ENCODE data around the gene AKAP10. TPM values are rescaled to one million over a fixed set of nuclear protein-coding genes. Genes with fewer than 3 reads are reported as not detected.
"Not testable (repeated sequence)": the region's sequence is repeated elsewhere in the genome, so short reads cannot be mapped to it uniquely, and the experiment has no call there.

AKAP10 gene
- total and polyA plus RNA-seq, 9 donors: 15.0 to 21.5 (median 17.6) TPM

- 50% methylated on average over 1 of the region's 3 CpGs for WGBS (ENCODE audit: insufficient coverage)
These were observed 104.3 kb downstream of the AKAP10 start for GRCh38 chr17:19873346-19873745.

DNA sequence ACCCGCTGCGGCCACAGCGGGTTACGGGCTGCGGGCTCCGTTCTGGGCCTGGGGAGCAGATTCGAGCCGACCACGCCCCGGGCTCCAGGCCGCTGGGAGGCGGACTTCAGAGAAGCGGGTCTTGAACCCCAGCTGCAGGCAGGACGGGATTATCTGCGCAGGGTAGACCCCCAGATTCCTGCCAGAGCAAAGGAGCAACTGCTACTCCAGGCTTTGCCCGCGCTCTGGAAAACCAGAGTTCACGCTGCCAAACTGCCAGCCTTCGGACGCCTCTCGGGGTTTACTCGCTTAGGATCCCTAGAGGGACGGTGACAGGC is 109.6 kb downstream of the AKAP10 start:
- DNase-seq: no peak
- Histone ChIP-seq H3K4me3 (ENCODE audit: low read length) (peak overlapping the region; percentile 50), H3K36me3 (ENCODE audit: control insufficient read depth, insufficient read depth, low read length) (peaks cover 6% of the 10 kb centered on the region), H3K27ac (ENCODE audit: low read length) (peak overlapping the region; percentile 65), H3K9me3 (replicated peaks; ENCODE audit: control insufficient read depth, low read depth, low read length) (no peaks in the 10 kb centered on the region), H3K27me3 (ENCODE audit: control insufficient read depth, insufficient read depth, low read length) (no peaks in the 10 kb centered on the region), H3K4me1 (ENCODE audit: control insufficient read depth, insufficient read depth, low read length) (peaks cover 13% of the 10 kb centered on the region)
- WGBS (ENCODE audit: insufficient coverage): 15% methylated on average over 23 of the region's 23 CpGs

More at GRCh38 chr17:19873346-19873745, 104.3 kb downstream of the AKAP10 start:
- Histone ChIP-seq H3K9me3 (replicated peaks; ENCODE audit: control insufficient read depth, low read depth, low read length) (no peaks in the 10 kb centered on the region), H3K36me3 (ENCODE audit: control insufficient read depth, insufficient read depth, low read length) (no peaks in the 10 kb centered on the region), H3K27me3 (ENCODE audit: control insufficient read depth, insufficient read depth, low read length) (no peaks in the 10 kb centered on the region), H3K27ac (ENCODE audit: low read length) (no peak overlapping the region), H3K4me1 (ENCODE audit: control insufficient read depth, insufficient read depth, low read length) (peaks cover under 1% of the 10 kb centered on the region), H3K4me3 (ENCODE audit: low read length) (no peak overlapping the region)
- no peak for DNase-seq

DNA sequence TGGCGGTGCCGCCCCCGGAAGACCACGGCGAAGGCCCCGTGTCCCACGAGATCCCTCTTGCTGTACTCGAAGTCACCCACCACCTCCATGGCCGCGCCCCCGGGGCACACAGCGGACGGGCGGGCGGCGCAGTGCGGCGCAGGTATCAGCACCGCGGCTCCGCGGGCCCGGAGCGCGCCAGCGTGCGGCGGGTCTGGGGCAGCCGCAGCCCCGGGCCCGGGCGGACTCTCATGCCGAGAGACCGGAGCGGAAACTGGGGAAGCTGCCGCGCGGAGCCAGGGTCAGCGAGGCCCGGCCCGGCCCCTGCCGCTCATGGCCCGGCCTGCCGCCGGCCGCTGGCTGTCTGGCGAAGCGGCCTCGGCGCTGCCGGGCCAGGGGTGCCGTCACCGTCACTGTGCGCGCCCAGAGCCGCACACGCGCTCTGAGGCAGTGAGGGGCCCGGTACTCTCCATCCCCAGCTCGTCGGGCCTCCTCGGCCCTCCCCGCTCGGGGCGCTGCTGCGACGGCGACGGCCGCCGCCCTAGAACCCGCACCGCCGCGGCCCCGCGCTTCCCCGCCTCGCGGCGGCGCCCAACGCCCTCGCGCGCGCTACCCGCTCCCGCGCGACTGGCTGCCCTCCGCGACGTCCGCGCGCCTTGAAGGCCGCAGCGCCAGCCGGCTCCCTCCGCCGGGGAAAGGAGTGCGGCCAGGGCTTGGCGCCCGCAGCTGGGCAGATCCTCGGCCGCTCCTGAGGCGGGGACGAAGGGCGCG is 110.1 kb downstream of the AKAP10 start, which contains the start of gene ULK2:
TSS of gene ULK2 (minus strand) at position 608 of the 750 bp plus-strand sequence. CDS start at position 89, 519 bp downstream.
- Histone ChIP-seq H3K27me3 (ENCODE audit: control insufficient read depth, insufficient read depth, low read length) (no peaks in the 10 kb centered on the region), H3K4me1 (ENCODE audit: control insufficient read depth, insufficient read depth, low read length) (peaks cover 13% of the 10 kb centered on the region), H3K9me3 (replicated peaks; ENCODE audit: control insufficient read depth, low read depth, low read length) (no peaks in the 10 kb centered on the region), H3K36me3 (ENCODE audit: control insufficient read depth, insufficient read depth, low read length) (peaks cover 11% of the 10 kb centered on the region), H3K4me3 (ENCODE audit: low read length) (peak within 1 kb of the TSS; percentile 50), H3K27ac (ENCODE audit: low read length) (peak within 1 kb of the TSS; percentile 65)
- WGBS (ENCODE audit: insufficient coverage): under 1% methylated on average over 109 of the region's 111 CpGs
- DNase-seq: peak; percentile 91

GRCh38 chr17:19867079-19867328 is 110.6 kb downstream of the AKAP10 start:
- Histone ChIP-seq H3K4me1 (ENCODE audit: control insufficient read depth, insufficient read depth, low read length) (peaks cover 13% of the 10 kb centered on the region), H3K27me3 (ENCODE audit: control insufficient read depth, insufficient read depth, low read length) (no peaks in the 10 kb centered on the region), H3K36me3 (ENCODE audit: control insufficient read depth, insufficient read depth, low read length) (peaks cover 14% of the 10 kb centered on the region), H3K4me3 (ENCODE audit: low read length) (peak overlapping the region; percentile 50), H3K27ac (ENCODE audit: low read length) (peak overlapping the region; percentile 55), H3K9me3 (replicated peaks; ENCODE audit: control insufficient read depth, low read depth, low read length) (no peaks in the 10 kb centered on the region)
- peak; percentile 83 for DNase-seq
- WGBS (ENCODE audit: insufficient coverage): 0% methylated on average over 24 of the region's 27 CpGs

- no peak overlapping the region for H3K4me3 ChIP-seq (ENCODE audit: low read length)
- H3K4me1 ChIP-seq (ENCODE audit: control insufficient read depth, insufficient read depth, low read length): peaks cover 13% of the 10 kb centered on the region
- H3K27ac ChIP-seq (ENCODE audit: low read length): no peak overlapping the region
- H3K9me3 ChIP-seq (replicated peaks; ENCODE audit: control insufficient read depth, low read depth, low read length): no peaks in the 10 kb centered on the region
- H3K36me3 ChIP-seq (ENCODE audit: control insufficient read depth, insufficient read depth, low read length): peaks cover 20% of the 10 kb centered on the region
- no peaks in the 10 kb centered on the region for H3K27me3 ChIP-seq (ENCODE audit: control insufficient read depth, insufficient read depth, low read length)
- DNase-seq: no peak
- no CpG with 5 or more reads among the region's 3 CpGs for WGBS (ENCODE audit: insufficient coverage)
These were observed 112.6 kb downstream of the AKAP10 start for GRCh38 chr17:19865021-19865420.

GRCh38 chr17:19860647-19861177 is 116.9 kb downstream of the AKAP10 start:
- H3K9me3 ChIP-seq (replicated peaks; ENCODE audit: control insufficient read depth, low read depth, low read length); H3K27me3 ChIP-seq (ENCODE audit: control insufficient read depth, insufficient read depth, low read length); H3K27ac ChIP-seq (ENCODE audit: low read length); H3K4me3 ChIP-seq (ENCODE audit: low read length); H3K4me1 ChIP-seq (ENCODE audit: control insufficient read depth, insufficient read depth, low read length); DNase-seq: not testable (repeated sequence)
- 89% methylated on average over 4 of the region's 9 CpGs for WGBS (ENCODE audit: insufficient coverage)
- peaks cover 31% of the 10 kb centered on the region for H3K36me3 ChIP-seq (ENCODE audit: control insufficient read depth, insufficient read depth, low read length)

GRCh38 chr17:19857640-19858039 is 120.0 kb downstream of the AKAP10 start:
- WGBS (ENCODE audit: insufficient coverage): 91% methylated on average over 2 of the region's 2 CpGs
- no peak overlapping the region for H3K4me3 ChIP-seq (ENCODE audit: low read length)
- H3K27me3 ChIP-seq (ENCODE audit: control insufficient read depth, insufficient read depth, low read length): no peaks in the 10 kb centered on the region
- H3K9me3 ChIP-seq (replicated peaks; ENCODE audit: control insufficient read depth, low read depth, low read length): no peaks in the 10 kb centered on the region
- peaks cover 23% of the 10 kb centered on the region for H3K36me3 ChIP-seq (ENCODE audit: control insufficient read depth, insufficient read depth, low read length)
- H3K4me1 ChIP-seq (ENCODE audit: control insufficient read depth, insufficient read depth, low read length): no peaks in the 10 kb centered on the region
- no peak overlapping the region for H3K27ac ChIP-seq (ENCODE audit: low read length)
- no peak for DNase-seq

Other genes with a start within 250 kb of the AKAP10 start
- 0.18 TPM for gene ALDH3A1, start 229.5 kb downstream of the AKAP10 start, total RNA-seq
- gene ALDH3A1, start 229.5 kb downstream of the AKAP10 start, polyA plus RNA-seq (ENCODE audit: insufficient read depth in 1 of 8, insufficient read length in 8 of 8, low replicate concordance in 1 of 8): under 1 TPM; 0.19 to 0.57 (median 0.30) TPM
- gene ULK2, start 109.9 kb downstream of the AKAP10 start, total RNA-seq: 17.2 TPM
- gene ULK2, start 109.9 kb downstream of the AKAP10 start, polyA plus RNA-seq (ENCODE audit: insufficient read depth in 1 of 8, insufficient read length in 8 of 8, low replicate concordance in 1 of 8): 10 to 100 TPM; 17.8 to 28.5 (median 21.5) TPM
- 11.6 TPM for gene SPECC1, start 31.5 kb upstream of the AKAP10 start, total RNA-seq
- gene SPECC1, start 31.5 kb upstream of the AKAP10 start, polyA plus RNA-seq (ENCODE audit: insufficient read depth in 1 of 8, insufficient read length in 8 of 8, low replicate concordance in 1 of 8): 1 to 10 TPM; 5.7 to 9.6 (median 7.0) TPM